GM12878 (cell line): Measurements from ENCODE around the gene PCNP. TPM values are rescaled to one million over a fixed set of nuclear protein-coding genes. Genes with fewer than 3 reads are reported as not detected.

Experiments
- ATAC-seq: fragments of 200-7000 bp; cut with Tn5 transposase; 3 replicates; pipeline ENCODE4 v1.9.1; 2020; ENCODE audit warnings: mild to moderate bottlenecking, moderate library complexity
- BruUV-seq: library from RNA; stranded (reverse); fragments of 400-500 nt; replicated peaks from 2 replicates; lab custom pipeline; 2021; lab: Mats Ljungman, UMichigan
- CTCF ChIA-PET: fragments of 300-600 bp; sonication (Branson Sonifier 250); formaldehyde crosslinking; extraction: SDS; loops from one replicate; lab custom pipeline; 2021; ENCODE audit warnings: inconsistent platforms; lab: Yijun Ruan, JAX
- POLR2A ChIA-PET: fragments of 350-600 bp; formaldehyde crosslinking; extraction: SDS; loops from one replicate; lab custom pipeline; 2021; ENCODE audit warnings: inconsistent platforms; lab: Charles Lee
- RAD21 ChIA-PET: fragments of 300-600 bp; sonication (Branson Sonifier 250); formaldehyde crosslinking; loops from one replicate; lab custom pipeline; 2023; ENCODE audit warnings: antibody characterized with exemption; ENCODE audit not compliant: unreplicated experiment; lab: Charles Lee
- SMC1A ChIA-PET: fragments of 300-600 bp; sonication (Branson Sonifier 250); formaldehyde crosslinking; loops from one replicate; lab custom pipeline; 2023; ENCODE audit not compliant: unreplicated experiment, uncharacterized antibody; lab: Charles Lee
- DNase-seq: peaks from one replicate; pipeline ENCODE4 v3.0.0-alpha.2; 2011; ENCODE audit warnings: low read depth, low spot score
- FAIRE-seq: peaks from 3 replicates; lab custom pipeline; 2011; peaks lifted over from hg19 to GRCh38; lab: Jason Lieb, UNC
- H2AFZ ChIP-seq: 2 replicates; pipeline ENCODE4 v1.6.0; 2011; ENCODE audit warnings: low read depth, low read length, control low read depth; ENCODE audit not compliant: control insufficient read depth
- H3K27ac ChIP-seq: 2 replicates; pipeline ENCODE4 v1.5.1; 2011; ENCODE audit warnings: control low read depth; ENCODE audit not compliant: control insufficient read depth, insufficient read depth
- H3K27me3 ChIP-seq, 2 experiments: replicated peaks in 1 of 2; 2 replicates each; pipeline versions ENCODE4 v1.6.0 to v1.6.1; 2011; ENCODE audit warnings: low read length in 1 of 2; ENCODE audit not compliant: control insufficient read depth in 2 of 2, insufficient read depth in 2 of 2
- H3K36me3 ChIP-seq, 2 experiments: 2 replicates each; pipeline ENCODE4 v1.5.1; 2011; ENCODE audit warnings: low read length in 1 of 2; ENCODE audit not compliant: control insufficient read depth in 2 of 2, insufficient read depth in 2 of 2
- H3K4me1 ChIP-seq: 2 replicates; pipeline ENCODE4 v1.6.1; 2011; ENCODE audit warnings: mild to moderate bottlenecking, low read length, moderate library complexity, mixed read lengths; ENCODE audit not compliant: control insufficient read depth, insufficient read depth
- H3K4me2 ChIP-seq: 2 replicates; pipeline ENCODE4 v1.6.0; 2011; ENCODE audit warnings: control low read depth; ENCODE audit not compliant: control insufficient read depth, insufficient read depth
- H3K4me3 ChIP-seq: fragments of 200-600 bp; sonication (generic); 2 replicates; pipeline ENCODE4 v1.5.1; 2016
- H3K79me2 ChIP-seq: 2 replicates; pipeline ENCODE4 v1.6.0; 2011; ENCODE audit warnings: low read length; ENCODE audit not compliant: control insufficient read depth, insufficient read depth
- H3K9ac ChIP-seq: 2 replicates; pipeline ENCODE4 v1.8.0; 2011; ENCODE audit warnings: low read length, control low read depth, mixed read lengths; ENCODE audit not compliant: control insufficient read depth, insufficient read depth
- H3K9me3 ChIP-seq: replicated peaks from 3 replicates; pipeline ENCODE4 v1.5.1; 2011; ENCODE audit warnings: mild to moderate bottlenecking, low read length; ENCODE audit not compliant: control insufficient read depth, insufficient read depth
- H4K20me1 ChIP-seq: 2 replicates; pipeline ENCODE4 v1.6.0; 2011; ENCODE audit not compliant: control insufficient read depth, insufficient read depth
- BCL11A ChIP-seq: IDR thresholded peaks from 2 replicates; pipeline ENCODE4 v1.6.1; 2011; ENCODE audit warnings: low read depth, low read length
- EED ChIP-seq: sonication (generic); IDR thresholded peaks from 2 replicates; pipeline ENCODE4 v1.6.1; 2016; ENCODE audit warnings: antibody characterized with exemption, low read depth
- POLR2A ChIP-seq: IDR thresholded peaks from 2 replicates; pipeline ENCODE4 v1.6.1; 2011; ENCODE audit warnings: low read depth, mild to moderate bottlenecking, low read length
- SREBF2 ChIP-seq: IDR thresholded peaks from 2 replicates; pipeline ENCODE4 v1.6.1; 2012; ENCODE audit warnings: mild to moderate bottlenecking, low read length
- SRF ChIP-seq, 2 experiments: IDR thresholded peaks; 2 replicates each; pipeline ENCODE4 v1.6.1; 2011; ENCODE audit warnings: low read depth in 2 of 2, low read length in 2 of 2, mild to moderate bottlenecking in 1 of 2, moderate library complexity in 1 of 2
- TARDBP ChIP-seq: IDR thresholded peaks from 2 replicates; pipeline ENCODE4 v1.6.1; 2016; ENCODE audit warnings: borderline replicate concordance
- WGBS: methylation state at CpG from one replicate; pipeline ENCODE4 v1.1.6; 2016; ENCODE audit warnings: low lambda C conversion rate; ENCODE audit not compliant: insufficient replicate concordance, insufficient coverage; ENCODE audit errors: missing lambda C conversion rate; 5-methylcytosine and 5-hydroxymethylcytosine counted together
- in situ Hi-C: fragments of 300-500 bp; cut with MboI; formaldehyde crosslinking; loops from 9 replicates; pipeline ENCODE4 v1.14.3; 2018; ENCODE audit warnings: mixed read lengths
- intact Hi-C: fragments of 100-400 bp; cut with micrococcal nuclease; formaldehyde crosslinking; loops from one replicate; pipeline ENCODE4 v1.14.2; 2022; ENCODE audit not compliant: unreplicated experiment
- polyA plus RNA-seq, 11 experiments: library from polyadenylated mRNA; depleted of rRNA in 4 of 11; unstranded in 6 of 11; stranded (reverse) in 5 of 11; fragments of >200 nt; fragmentation: Nextera tagmentation in 4 of 11; fragmentation: Illumina TruSeq in 1 of 11; extraction: Ambion mirVana in 4 of 11; extraction: Trizol in 1 of 11; gene quantifications; 1 replicate in 1 of 11; 2 replicates in 10 of 11; pipeline versions ENCODE4 v1.2.1 to v1.2.3, GENCODE V29; 2011 to 2016; ENCODE audit warnings: inconsistent platforms in 2 of 11, missing spikeins in 2 of 11, low read depth in 1 of 11
- total RNA-seq, 4 experiments: library from RNA; depleted of rRNA in 3 of 4; stranded (reverse); fragments of >200 nt in 3 of 4; fragmentation: Illumina TruSeq in 1 of 4; extraction: Trizol in 1 of 4; gene quantifications; 2 replicates each; pipeline versions ENCODE4 v1.2.1 to v1.2.3, GENCODE V29; 2013 to 2021
- TF ChIP-seq, protein P1 (sequence below): IDR thresholded peaks from 2 replicates; pipeline ENCODE4 v1.6.1; 2011; ENCODE audit warnings: borderline replicate concordance, low read depth, mild to moderate bottlenecking, moderate library complexity, mixed read lengths, low read length; ENCODE audit not compliant: insufficient read depth; ENCODE audit errors: extremely low read length
- TF ChIP-seq, protein P2 (sequence below): IDR thresholded peaks from 2 replicates; pipeline ENCODE4 v1.6.1; 2012; ENCODE audit warnings: low read depth, low read length, improper control_type of control experiment

PCNP gene
- total and polyA plus RNA-seq, 10 of the 15 experiments (the other 5 are each of a cell fraction or from before 2014, with no cell fraction given) = 49.8 to 179 (median 109) TPM

GRCh38 chr3:101632586-101632985, 58.6 kb downstream of the PCNP start:
- CTCF ChIA-PET = no interaction called here
- no peak overlapping the region for H3K27ac ChIP-seq
- H3K27me3 ChIP-seq = no peaks in the 10 kb centered on the region; a peak in 1 of 4 replicates
- no peaks in the 10 kb centered on the region for H3K79me2 ChIP-seq
- RAD21 ChIA-PET = interaction anchor here (1.3 kb wide), 2 partner anchors 55 to 59 kb away, joined by 3 to 5 read pairs; partner anchors contain the start of gene PCNP
- SMC1A ChIA-PET = no interaction called here
- DNase-seq (no peak), ATAC-seq (no peak), FAIRE-seq (no peak)
- H3K36me3 ChIP-seq = no peaks in the 10 kb centered on the region
- WGBS = 48% methylated on average over 11 of the region's 11 CpGs
- POLR2A ChIA-PET = interaction anchor here (0.6 kb wide), 1 partner anchor 443 kb away, joined by 7 read pairs; no protein-coding TSS in a partner anchor
- H2AFZ ChIP-seq = no peak overlapping the region
- H3K4me3 ChIP-seq = no peak overlapping the region
- TF ChIP-seq, protein P1, sequence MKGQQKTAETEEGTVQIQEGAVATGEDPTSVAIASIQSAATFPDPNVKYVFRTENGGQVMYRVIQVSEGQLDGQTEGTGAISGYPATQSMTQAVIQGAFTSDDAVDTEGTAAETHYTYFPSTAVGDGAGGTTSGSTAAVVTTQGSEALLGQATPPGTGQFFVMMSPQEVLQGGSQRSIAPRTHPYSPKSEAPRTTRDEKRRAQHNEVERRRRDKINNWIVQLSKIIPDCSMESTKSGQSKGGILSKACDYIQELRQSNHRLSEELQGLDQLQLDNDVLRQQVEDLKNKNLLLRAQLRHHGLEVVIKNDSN = no peak
- no peak for TF ChIP-seq TARDBP
- no peak for TF ChIP-seq EED
- TF ChIP-seq SRF (IDR thresholded peaks at IDR 0.05; ENCODE audit: low read depth in 2 of 2, low read length in 2 of 2) = no peak
- no peak for TF ChIP-seq SREBF2
- TF ChIP-seq, protein P2, sequence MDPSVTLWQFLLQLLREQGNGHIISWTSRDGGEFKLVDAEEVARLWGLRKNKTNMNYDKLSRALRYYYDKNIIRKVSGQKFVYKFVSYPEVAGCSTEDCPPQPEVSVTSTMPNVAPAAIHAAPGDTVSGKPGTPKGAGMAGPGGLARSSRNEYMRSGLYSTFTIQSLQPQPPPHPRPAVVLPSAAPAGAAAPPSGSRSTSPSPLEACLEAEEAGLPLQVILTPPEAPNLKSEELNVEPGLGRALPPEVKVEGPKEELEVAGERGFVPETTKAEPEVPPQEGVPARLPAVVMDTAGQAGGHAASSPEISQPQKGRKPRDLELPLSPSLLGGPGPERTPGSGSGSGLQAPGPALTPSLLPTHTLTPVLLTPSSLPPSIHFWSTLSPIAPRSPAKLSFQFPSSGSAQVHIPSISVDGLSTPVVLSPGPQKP = no peak
- no peak for TF ChIP-seq POLR2A
- no peak for TF ChIP-seq BCL11A
- TF ChIP-seq, all 136 proteins: peak for 0
- H3K4me1 ChIP-seq = no peaks in the 10 kb centered on the region; the same call in 1 of the 2 replicates
- H3K9me3 ChIP-seq = no peaks in the 10 kb centered on the region
- in situ Hi-C loops = no loop called here
- H4K20me1 ChIP-seq = no peaks in the 10 kb centered on the region
- no peak overlapping the region for H3K4me2 ChIP-seq
- intact Hi-C loops = no loop called here
- no TSS peak for BruUV-seq
- H3K9ac ChIP-seq = no peak overlapping the region
